Caco-2 (cell line): ENCODE results near the gene CD19. TPM values are rescaled to one million over a fixed set of nuclear protein-coding genes. Genes with fewer than 3 reads are reported as not detected.

Source experiments
- Bru-seq: library from RNA; stranded (reverse); fragments of 400-500 nt; gene quantifications from one replicate; lab custom pipeline; 2021; lab: Mats Ljungman, UMichigan
- BruChase-seq, 2 experiments: library from RNA; stranded (reverse); fragments of 400-500 nt; gene quantifications; one replicate each; lab custom pipeline; 2021; lab: Mats Ljungman, UMichigan
- BruUV-seq: library from RNA; stranded (reverse); fragments of 400-500 nt; replicated peaks from 2 replicates; lab custom pipeline; 2021; lab: Mats Ljungman, UMichigan
- CTCF ChIA-PET: fragments of 300-600 bp; sonication (Branson Sonifier 250); formaldehyde crosslinking; loops from one replicate; lab custom pipeline; 2022; ENCODE audit warnings: antibody characterized with exemption; lab: Charles Lee
- POLR2A ChIA-PET: fragments of 300-600 bp; sonication (Branson Sonifier 250); formaldehyde crosslinking; loops from one replicate; lab custom pipeline; 2022; ENCODE audit warnings: antibody characterized with exemption; lab: Charles Lee
- DNase-seq, 2 experiments: peaks; one replicate each; pipeline versions ENCODE4 v3.0.0 to v3.0.0-alpha.2; 2020 to 2022
- H3K27me3 ChIP-seq: replicated peaks from 2 replicates; pipeline ENCODE4 v1.6.0; 2011; ENCODE audit warnings: low read length; ENCODE audit not compliant: control insufficient read depth, insufficient read depth
- H3K36me3 ChIP-seq: 2 replicates; pipeline ENCODE4 v1.5.1; 2011; ENCODE audit warnings: low read length; ENCODE audit not compliant: control insufficient read depth, insufficient read depth
- H3K4me1 ChIP-seq: fragments of 250-450 bp; sonication (Bioruptor Pico); 2 replicates; pipeline ENCODE4 v1.5.1; 2020; ENCODE audit warnings: mild to moderate bottlenecking
- H3K4me3 ChIP-seq: 2 replicates; pipeline ENCODE4 v1.5.1; 2011; ENCODE audit warnings: low read depth, mild to moderate bottlenecking, control low read depth, low read length
- H3K9me3 ChIP-seq: fragments of 250-450 bp; sonication (Bioruptor Pico); 2 replicates; pipeline ENCODE4 v1.5.1; 2020; ENCODE audit warnings: mild to moderate bottlenecking, moderate library complexity
- H3K27ac Mint-ChIP-seq: one replicate; pipeline ENCODE4 v1.8.0; 2022; ENCODE audit warnings: mixed read lengths; ENCODE audit not compliant: unreplicated experiment
- H3K27me3 Mint-ChIP-seq: one replicate; pipeline ENCODE4 v1.8.0; 2022; ENCODE audit warnings: mixed read lengths; ENCODE audit not compliant: insufficient read depth, unreplicated experiment
- H3K36me3 Mint-ChIP-seq: one replicate; pipeline ENCODE4 v1.8.0; 2022; ENCODE audit warnings: mild to moderate bottlenecking, mixed read lengths; ENCODE audit not compliant: insufficient read depth, unreplicated experiment
- H3K4me1 Mint-ChIP-seq: one replicate; pipeline ENCODE4 v1.8.0; 2022; ENCODE audit warnings: low read depth, mixed read lengths; ENCODE audit not compliant: unreplicated experiment
- H3K4me3 Mint-ChIP-seq: one replicate; pipeline ENCODE4 v1.8.0; 2022; ENCODE audit warnings: mild to moderate bottlenecking, moderate library complexity, mixed read lengths; ENCODE audit not compliant: unreplicated experiment
- H3K9me3 Mint-ChIP-seq: one replicate; pipeline ENCODE4 v1.8.0; 2022; ENCODE audit warnings: mixed read lengths; ENCODE audit not compliant: unreplicated experiment
- intact Hi-C: fragments of 100-400 bp; cut with micrococcal nuclease; formaldehyde crosslinking; loops from one replicate; pipeline ENCODE4 v1.10.0; 2022; ENCODE audit not compliant: unreplicated experiment
- long read RNA-seq: library from polyadenylated mRNA; stranded (forward); transcript quantifications from one replicate; pipeline ENCODE4 v2.0.0, GENCODE V29; 2022
- total RNA-seq: library from RNA; stranded (reverse); gene quantifications from 2 replicates; pipeline ENCODE4 v1.2.3, GENCODE V29; 2022
- TF ChIP-seq, protein P1 (sequence below), 2 experiments: fragments of 200-600 bp in 1 of 2; IDR thresholded peaks; 1 replicate in 1 of 2; 2 replicates in 1 of 2; pipeline versions ENCODE4 v1.5.1 to v1.8.0; 2011 to 2022; ENCODE audit warnings: antibody characterized with exemption in 1 of 2, control low read depth in 1 of 2, inconsistent platforms in 1 of 2, low read depth in 1 of 2, low read length in 1 of 2, mild to moderate bottlenecking in 1 of 2, moderate library complexity in 1 of 2; ENCODE audit not compliant: insufficient read depth in 1 of 2, severe bottlenecking in 1 of 2, unreplicated experiment in 1 of 2

The CD19 gene
- total RNA-seq = not detected in 2 replicates
- Bru-seq, nascent RNA = not detected
- not detected for BruChase-seq, experiment 1, labeled RNA remaining after a 2-hour chase
- BruChase-seq, experiment 2, labeled RNA remaining after a 6-hour chase = not detected
- long read RNA-seq = 0 reads

DNA sequence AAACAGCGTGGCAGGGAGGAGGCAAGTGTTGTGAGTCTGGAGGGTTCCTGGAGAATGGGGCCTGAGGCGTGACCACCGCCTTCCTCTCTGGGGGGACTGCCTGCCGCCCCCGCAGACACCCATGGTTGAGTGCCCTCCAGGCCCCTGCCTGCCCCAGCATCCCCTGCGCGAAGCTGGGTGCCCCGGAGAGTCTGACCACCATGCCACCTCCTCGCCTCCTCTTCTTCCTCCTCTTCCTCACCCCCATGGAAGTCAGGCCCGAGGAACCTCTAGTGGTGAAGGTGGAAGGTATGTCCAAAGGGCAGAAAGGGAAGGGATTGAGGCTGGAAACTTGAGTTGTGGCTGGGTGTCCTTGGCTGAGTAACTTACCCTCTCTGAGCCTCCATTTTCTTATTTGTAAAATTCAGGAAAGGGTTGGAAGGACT is at the start of gene CD19:
Gene CD19, plus strand, starts transcription at position 171 of the 425 bp plus-strand sequence. Its CDS starts 30 bp downstream, at position 201.
- Histone ChIP-seq H3K4me3 (no peak within 1 kb of the TSS), H3K9me3 (no peaks in the 10 kb centered on the region), H3K27me3 (no peaks in the 10 kb centered on the region), H3K4me1 (no peaks in the 10 kb centered on the region), H3K36me3 (no peaks in the 10 kb centered on the region)
- intact Hi-C loops = no loop called here
- Mint-ChIP-seq H3K4me3 (no peak within 1 kb of the TSS), H3K4me1 (peaks cover 6% of the 10 kb centered on the region), H3K9me3 (no peaks in the 10 kb centered on the region), H3K36me3 (no peaks in the 10 kb centered on the region), H3K27ac (peak within 1 kb of the TSS; percentile 17), H3K27me3 (no peaks in the 10 kb centered on the region)
- no peak for DNase-seq
- BruUV-seq = no TSS peak
- TF ChIP-seq, protein P1, sequence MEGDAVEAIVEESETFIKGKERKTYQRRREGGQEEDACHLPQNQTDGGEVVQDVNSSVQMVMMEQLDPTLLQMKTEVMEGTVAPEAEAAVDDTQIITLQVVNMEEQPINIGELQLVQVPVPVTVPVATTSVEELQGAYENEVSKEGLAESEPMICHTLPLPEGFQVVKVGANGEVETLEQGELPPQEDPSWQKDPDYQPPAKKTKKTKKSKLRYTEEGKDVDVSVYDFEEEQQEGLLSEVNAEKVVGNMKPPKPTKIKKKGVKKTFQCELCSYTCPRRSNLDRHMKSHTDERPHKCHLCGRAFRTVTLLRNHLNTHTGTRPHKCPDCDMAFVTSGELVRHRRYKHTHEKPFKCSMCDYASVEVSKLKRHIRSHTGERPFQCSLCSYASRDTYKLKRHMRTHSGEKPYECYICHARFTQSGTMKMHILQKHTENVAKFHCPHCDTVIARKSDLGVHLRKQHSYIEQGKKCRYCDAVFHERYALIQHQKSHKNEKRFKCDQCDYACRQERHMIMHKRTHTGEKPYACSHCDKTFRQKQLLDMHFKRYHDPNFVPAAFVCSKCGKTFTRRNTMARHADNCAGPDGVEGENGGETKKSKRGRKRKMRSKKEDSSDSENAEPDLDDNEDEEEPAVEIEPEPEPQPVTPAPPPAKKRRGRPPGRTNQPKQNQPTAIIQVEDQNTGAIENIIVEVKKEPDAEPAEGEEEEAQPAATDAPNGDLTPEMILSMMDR (IDR thresholded peaks at IDR 0.05; ENCODE audit: insufficient read depth in 1 of 2, low read depth in 1 of 2, low read length in 1 of 2, severe bottlenecking in 1 of 2, unreplicated experiment in 1 of 2) = no peak
- ChIA-PET POLR2A (no interaction called here), CTCF (interaction anchor here (0.7 kb wide), 1 partner anchor 75 kb away, joined by 3 read pairs; no protein-coding TSS in a partner anchor)

DNA sequence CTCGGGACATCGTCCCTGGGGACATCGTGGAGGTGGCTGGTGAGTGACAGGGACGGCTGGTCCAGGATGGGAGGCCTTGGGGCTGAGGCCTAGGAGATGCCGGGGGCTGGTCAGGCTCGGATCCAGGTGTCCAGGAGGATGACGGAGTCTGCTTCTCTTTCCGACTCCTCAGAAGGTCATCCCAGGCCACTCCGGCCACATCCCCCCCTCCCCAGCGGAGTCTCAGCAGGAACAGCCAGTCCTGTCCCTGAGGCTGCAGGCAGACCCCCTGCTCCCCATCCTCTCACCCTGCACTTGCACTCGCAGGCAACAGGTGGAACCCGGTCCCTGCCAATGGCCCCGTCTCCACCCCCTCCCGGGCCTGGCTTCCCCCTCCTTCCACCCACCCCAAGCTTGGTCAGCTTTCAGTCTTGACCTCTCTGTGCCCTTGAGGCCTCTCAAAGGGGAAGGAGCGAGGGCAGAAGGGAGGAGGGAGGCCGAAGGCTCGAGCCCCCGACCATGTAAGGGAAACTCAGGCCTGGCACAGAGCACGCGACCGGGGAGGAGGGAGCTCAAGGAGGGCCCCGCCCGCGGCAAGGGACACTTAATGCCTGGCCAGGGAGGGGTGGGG is 49.1 kb upstream of the CD19 start:
- Mint-ChIP-seq H3K27ac (no peak overlapping the region), H3K27me3 (no peaks in the 10 kb centered on the region), H3K36me3 (peaks cover 13% of the 10 kb centered on the region), H3K9me3 (no peaks in the 10 kb centered on the region), H3K4me3 (peak overlapping the region; percentile 43), H3K4me1 (no peaks in the 10 kb centered on the region)
- TF ChIP-seq, protein P1 (IDR thresholded peaks at IDR 0.05; ENCODE audit: insufficient read depth in 1 of 2, low read depth in 1 of 2, low read length in 1 of 2, severe bottlenecking in 1 of 2, unreplicated experiment in 1 of 2) = no peak
- BruUV-seq = no TSS peak
- no peaks in the 10 kb centered on the region for H3K9me3 ChIP-seq
- peaks cover 1% of the 10 kb centered on the region; the same call in 1 of the 2 replicates for H3K36me3 ChIP-seq
- ChIA-PET CTCF (no interaction called here), POLR2A (no interaction called here)
- peaks cover 5% of the 10 kb centered on the region; the same call in 1 of the 2 replicates for H3K4me1 ChIP-seq
- intact Hi-C loops = no loop called here
- no peak for DNase-seq
- no peaks in the 10 kb centered on the region for H3K27me3 ChIP-seq
- H3K4me3 ChIP-seq = no peak overlapping the region

DNA sequence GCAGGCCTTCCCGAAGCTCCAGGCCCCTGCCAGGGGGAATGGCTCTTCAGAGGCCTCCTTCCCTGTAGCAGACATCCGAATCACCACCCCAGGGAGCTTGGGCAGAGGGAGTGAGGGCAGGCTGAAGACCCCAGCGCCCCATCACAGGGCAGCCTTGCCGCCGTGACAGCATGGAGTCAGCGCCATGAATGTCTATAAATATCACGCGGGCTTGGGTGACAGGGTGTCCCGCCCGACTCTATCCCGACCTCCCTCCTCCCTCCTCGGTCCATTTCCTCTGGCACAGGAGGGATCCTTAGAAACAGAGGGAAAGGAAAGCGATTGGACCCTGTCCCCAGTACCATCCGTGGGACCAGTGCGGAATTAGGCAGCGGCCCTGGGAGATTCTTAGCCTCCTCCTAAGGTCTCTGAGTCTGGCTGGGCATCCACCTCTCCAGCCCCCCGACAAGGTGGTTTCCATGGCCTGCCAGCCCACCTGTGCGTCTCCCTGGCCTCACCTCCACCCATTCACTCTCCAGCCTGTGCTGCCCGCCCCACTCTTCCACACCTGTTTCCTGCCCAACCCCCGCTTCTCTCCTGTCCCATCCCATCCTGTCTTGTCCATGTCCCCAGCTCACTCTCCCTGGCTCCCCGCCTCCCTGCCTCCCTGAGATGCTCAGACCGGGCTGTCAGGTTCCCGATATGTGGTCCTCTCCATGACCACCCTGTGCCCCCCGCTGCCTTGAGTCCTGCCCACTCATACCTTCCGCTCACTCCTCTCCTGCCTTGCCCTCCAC is 48.4 kb upstream of the CD19 start:
- Mint-ChIP-seq H3K4me3 (no peak overlapping the region), H3K27ac (peak overlapping the region; percentile 4), H3K27me3 (no peaks in the 10 kb centered on the region), H3K9me3 (no peaks in the 10 kb centered on the region), H3K4me1 (no peaks in the 10 kb centered on the region), H3K36me3 (peaks cover 13% of the 10 kb centered on the region)
- POLR2A ChIA-PET = no interaction called here
- BruUV-seq = no TSS peak
- TF ChIP-seq, protein P1 (IDR thresholded peaks at IDR 0.05; ENCODE audit: insufficient read depth in 1 of 2, low read depth in 1 of 2, low read length in 1 of 2, severe bottlenecking in 1 of 2, unreplicated experiment in 1 of 2) = no peak
- DNase-seq = no peak
- peaks cover 1% of the 10 kb centered on the region; the same call in 1 of the 2 replicates for H3K36me3 ChIP-seq
- no peaks in the 10 kb centered on the region for H3K27me3 ChIP-seq
- no peaks in the 10 kb centered on the region for H3K9me3 ChIP-seq
- intact Hi-C loops = no loop called here
- no peak overlapping the region for H3K4me3 ChIP-seq
- CTCF ChIA-PET = no interaction called here
- peaks cover 4% of the 10 kb centered on the region; the same call in 1 of the 2 replicates for H3K4me1 ChIP-seq
